ENCODE measurements around the gene DGKI.

The DGKI gene

GRCh38 chr7:137871170-137871915 is 24.6 kb upstream of the DGKI start:
- DNase-seq (ENCODE audit: low spot score): no peak

GRCh38 chr7:137870684-137871083 is 23.9 kb upstream of the DGKI start:
- no peak for DNase-seq (ENCODE audit: low spot score)

DNA sequence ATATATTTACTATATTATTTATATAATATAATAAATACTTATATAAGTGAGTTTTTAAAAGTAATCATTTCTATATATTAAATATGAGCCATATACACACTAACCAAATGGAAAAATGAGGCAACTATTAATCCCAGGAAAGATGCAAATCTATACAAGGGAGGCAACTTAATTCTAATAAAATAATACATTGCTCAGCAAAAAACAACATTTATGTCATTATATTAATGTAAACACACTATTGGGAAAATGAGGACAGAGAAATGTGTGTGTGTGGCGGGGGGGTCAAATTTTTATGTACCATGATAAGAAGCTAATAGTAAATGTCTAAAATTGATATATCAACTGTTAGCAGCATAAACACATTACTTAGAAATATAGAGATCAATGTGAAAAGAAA is 23.3 kb upstream of the DGKI start:
- no peak for DNase-seq (ENCODE audit: low spot score)

- no peak for DNase-seq (ENCODE audit: low spot score)
These were observed 22.5 kb upstream of the DGKI start for GRCh38 chr7:137869260-137869659.

DNA sequence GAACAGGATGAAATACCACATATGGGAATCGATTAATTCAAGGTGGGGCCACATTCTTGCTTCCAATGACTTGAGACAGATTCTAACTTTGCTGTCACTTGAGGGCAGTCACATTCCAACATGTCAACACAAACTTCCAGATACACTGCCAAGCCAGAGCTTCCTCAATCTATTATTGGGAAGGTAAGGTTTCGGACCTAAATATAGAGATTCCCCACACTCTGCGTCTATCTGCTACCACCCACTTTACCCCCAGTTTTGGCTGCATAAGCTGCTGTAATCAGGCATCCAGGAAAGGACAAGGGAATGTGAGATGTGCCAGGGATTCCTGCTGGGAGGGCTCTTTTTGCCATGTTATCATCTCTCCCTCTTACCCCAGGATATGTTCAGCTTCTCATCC is 20.5 kb upstream of the DGKI start:
- no peak for DNase-seq (ENCODE audit: low spot score)

GRCh38 chr7:137865764-137866163 is 19.0 kb upstream of the DGKI start:
- DNase-seq (ENCODE audit: low spot score): no peak

GRCh38 chr7:137862964-137863363 is 16.2 kb upstream of the DGKI start:
- DNase-seq (ENCODE audit: low spot score): no peak

- no peak for DNase-seq (ENCODE audit: low spot score)
These were observed 15.6 kb upstream of the DGKI start for GRCh38 chr7:137862358-137862757.

DNA sequence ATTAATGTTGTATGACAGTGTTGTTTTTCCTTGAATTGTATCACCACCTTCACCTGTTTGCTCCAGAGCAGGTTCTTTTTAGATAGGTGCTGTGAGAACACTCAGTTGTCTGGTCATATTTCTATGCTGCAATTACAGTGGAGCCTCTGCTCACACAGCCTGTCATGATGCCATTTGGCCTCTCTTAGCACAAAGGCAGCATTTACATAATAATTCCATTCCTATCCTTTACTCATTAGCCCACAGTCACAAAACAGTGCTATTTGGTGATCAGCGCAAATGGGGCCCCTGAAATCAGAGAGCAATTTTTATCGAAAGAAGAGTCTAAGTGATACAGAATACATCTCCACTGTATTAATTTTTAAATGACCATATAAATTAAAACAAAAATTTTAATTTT is 13.8 kb upstream of the DGKI start:
- DNase-seq (ENCODE audit: low spot score): no peak

- DNase-seq (ENCODE audit: low spot score): no peak
These were observed 6.3 kb upstream of the DGKI start for GRCh38 chr7:137853053-137853452.

DNA sequence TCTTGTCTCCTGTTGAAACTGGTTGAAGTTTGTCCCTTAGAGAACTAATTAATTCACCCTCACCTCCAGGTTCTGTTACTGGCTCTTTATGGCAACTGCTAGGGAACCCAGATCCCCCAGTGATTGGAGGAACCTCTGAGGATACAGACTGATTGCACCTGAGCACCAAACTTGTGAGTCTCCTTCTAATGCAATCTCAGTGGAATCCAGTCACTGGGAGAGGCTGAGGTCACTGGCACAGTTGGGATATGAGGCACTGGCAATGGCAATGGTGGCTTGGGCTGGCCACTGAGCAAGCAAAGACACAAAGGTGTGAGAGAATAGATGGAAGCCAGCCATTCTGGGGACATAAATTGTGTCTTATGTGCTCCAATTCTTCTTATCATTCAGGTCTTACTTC is 5.3 kb upstream of the DGKI start:
- no peak for DNase-seq (ENCODE audit: low spot score)

DNA sequence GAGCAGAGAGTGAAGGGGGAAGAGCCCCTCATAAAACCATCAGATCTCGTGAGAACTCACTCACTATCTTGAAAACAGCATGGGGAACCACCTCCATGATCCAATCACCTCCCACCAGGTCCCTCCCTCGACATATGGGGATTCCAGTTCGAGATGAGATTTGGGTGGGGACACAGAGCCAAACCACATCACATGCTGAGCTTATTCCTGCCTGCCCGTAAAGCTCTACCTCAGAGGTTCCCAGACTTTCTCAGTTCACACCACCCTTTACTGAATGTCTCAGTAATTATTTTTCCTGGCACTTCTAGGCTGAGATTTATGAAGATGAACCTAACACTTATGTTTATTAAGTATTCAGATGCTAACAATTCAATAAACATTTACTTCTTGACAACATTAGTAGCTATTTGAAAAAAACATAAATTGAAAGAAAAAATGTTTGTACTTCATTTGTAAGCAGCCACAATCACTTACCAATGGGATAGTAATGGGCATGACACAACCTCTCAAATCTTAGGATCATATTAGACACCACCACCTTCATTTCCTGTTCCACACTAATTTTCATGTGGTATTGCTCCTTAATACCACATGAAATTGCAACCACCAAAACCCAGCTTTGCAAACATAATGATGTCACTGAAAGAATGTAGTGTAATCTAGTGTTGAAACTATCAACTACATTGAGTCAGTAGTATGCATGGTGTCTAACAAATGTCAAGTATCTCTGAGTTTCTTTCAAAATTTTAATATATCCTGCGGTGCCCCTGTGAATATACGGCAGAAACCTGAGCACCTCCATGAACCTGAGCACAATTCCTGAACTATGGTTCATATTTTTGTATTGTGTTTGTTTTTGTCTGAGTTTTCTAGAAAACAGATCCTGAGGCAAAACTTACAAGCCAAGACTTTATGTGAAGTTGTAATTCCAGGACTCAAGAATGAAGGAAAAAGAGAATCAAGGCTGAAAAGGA is 4.5 kb upstream of the DGKI start:
- DNase-seq (ENCODE audit: low spot score): no peak

DNA sequence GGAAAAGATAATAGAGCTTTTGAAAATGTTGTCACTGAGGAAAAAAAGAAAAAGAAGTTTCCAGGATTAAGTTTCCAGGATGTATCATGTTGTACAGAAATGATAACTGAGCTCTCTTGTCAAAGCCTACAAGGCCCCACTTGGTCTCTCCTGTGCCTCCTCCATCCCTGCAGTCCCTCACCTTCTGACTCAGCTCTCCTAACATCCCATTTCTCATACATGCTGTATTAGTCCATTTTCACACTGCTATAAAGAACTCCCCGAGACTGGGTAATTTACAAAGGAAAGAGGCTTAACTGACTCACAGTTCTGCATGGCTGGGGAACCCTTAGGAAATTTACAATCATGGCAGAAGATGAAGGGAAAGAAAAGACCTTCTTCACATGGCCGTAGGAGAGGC is 3.8 kb upstream of the DGKI start:
- no peak for DNase-seq (ENCODE audit: low spot score)

- DNase-seq (ENCODE audit: low spot score): no peak
These were observed 1.3 kb upstream of the DGKI start for GRCh38 chr7:137848095-137848494.

- DNase-seq (ENCODE audit: low spot score): no peak
These were observed 835 bp upstream of the DGKI start for GRCh38 chr7:137847568-137848050.

DNA sequence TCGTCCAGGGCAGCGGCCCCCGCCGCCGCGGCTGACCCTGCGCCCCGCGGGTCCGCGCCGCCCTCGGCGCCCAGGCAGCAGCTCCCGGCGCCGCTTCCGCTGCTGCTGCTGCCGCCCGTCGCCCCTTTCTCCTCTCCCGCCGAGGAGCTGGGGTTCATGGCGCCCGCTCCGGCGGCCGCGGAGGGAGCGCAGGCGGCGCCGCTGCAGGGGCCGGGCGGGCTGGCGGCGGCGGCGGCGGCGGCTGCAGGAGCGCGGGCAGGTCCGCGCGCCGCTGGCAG is 286 bp downstream of the DGKI start:
- no peak for DNase-seq (ENCODE audit: low spot score)

GRCh38 chr7:137844677-137845425 is 1.9 kb downstream of the DGKI start:
- no peak for DNase-seq (ENCODE audit: low spot score)

DNA sequence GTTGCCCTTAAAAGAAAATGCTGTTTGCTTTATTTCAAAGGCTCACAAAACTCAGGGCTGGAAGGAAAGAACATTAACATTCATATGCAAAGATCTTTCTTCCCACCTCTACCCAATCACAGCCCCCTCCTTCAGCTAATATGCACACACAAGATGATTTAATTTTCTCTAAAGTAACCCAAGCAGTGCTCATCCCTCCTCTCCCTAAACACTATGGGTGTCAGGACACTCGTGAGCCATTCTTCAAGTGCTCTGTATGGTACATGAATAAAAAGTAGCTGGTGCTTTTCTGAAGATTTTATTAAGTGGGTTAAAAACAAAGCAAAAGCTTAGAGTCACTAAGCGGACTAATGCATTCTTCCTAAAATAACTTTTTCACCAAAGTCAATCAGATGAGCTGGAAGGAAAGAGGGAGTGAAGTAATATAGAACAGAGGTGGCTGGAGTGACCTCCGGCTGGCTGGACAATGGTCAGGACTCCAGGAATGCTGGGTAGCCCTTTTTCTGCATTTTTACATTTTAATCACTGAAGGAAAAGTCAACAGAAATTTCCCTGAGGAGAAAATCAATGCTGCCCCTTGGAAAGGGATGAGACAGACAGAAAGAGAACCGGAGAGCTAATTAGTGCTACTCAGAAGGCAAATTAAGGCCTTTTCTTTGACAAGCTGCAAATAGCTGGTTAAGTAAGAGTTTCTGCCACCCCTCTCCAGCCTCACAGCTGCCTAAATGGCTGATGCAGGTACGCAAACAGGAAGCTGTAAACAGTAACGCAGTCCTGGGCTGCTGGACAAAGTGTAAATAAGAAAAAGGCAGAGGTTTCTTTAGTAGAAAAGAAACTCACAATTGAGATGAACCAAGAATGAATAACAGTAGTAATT is 6.6 kb downstream of the DGKI start:
- no peak for DNase-seq (ENCODE audit: low spot score)

DNA sequence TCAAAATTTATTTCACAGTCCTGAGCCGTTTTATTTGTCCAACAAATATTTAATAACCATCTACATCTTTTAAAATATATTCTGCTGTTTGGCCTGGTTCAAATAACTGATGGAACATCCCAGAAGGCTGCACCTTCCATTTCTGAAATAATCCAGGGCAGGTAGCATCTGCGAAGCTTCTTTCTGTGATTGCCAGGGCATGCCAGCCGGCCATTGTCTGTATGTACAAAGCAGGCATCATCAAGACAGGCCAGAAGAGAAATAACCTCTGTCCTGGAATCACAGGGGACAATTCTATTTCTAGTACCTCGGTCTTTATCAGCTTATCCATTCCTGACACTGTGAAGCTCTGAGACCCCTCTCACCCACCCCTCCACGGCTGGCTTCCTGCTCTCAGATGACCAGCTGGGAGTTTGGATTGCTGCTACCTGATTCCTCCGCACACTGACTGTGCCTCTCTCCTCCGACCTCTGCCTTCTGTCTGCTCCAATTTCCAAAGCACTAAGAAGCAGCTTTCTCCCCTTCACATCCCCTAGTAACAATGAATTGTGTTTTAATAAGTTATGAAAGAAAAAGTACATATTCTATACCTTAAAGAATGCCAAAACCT is 8.0 kb downstream of the DGKI start:
- no peak for DNase-seq (ENCODE audit: low spot score)

- no peak for DNase-seq (ENCODE audit: low spot score)
These were observed 10.2 kb downstream of the DGKI start for GRCh38 chr7:137836541-137836940.

GRCh38 chr7:137836113-137836509 is 10.7 kb downstream of the DGKI start:
- no peak for DNase-seq (ENCODE audit: low spot score)

Measured in hematopoietic multipotent progenitor cell treated with erythropoietin and hydrocortisone succinate and interleukin-3 and kit ligand, for 15 days (in vitro differentiated cells).